GM23338 (cell line): ENCODE measurements around the gene LRRC8B. TPM values are rescaled to one million over a fixed set of nuclear protein-coding genes. Genes with fewer than 3 reads are reported as not detected.

ENCODE experiments used
- ATAC-seq: fragments of 200-7000 bp; cut with Tn5 transposase; 3 replicates; pipeline ENCODE4 v1.9.1; 2020
- DNase-seq: peaks from one replicate; pipeline ENCODE4 v3.0.0-alpha.2; 2015; ENCODE audit warnings: low spot score
- H2AFZ ChIP-seq: fragments of 200-600 bp; sonication (generic); 2 replicates; pipeline ENCODE4 v1.8.0; 2016; ENCODE audit warnings: antibody characterized with exemption, mild to moderate bottlenecking, moderate library complexity
- H3F3A ChIP-seq: fragments of 200-600 bp; sonication (generic); replicated peaks from 2 replicates; pipeline ENCODE4 v1.8.0; 2017; ENCODE audit warnings: antibody characterized with exemption, mixed run types, low read depth
- H3K27ac ChIP-seq: fragments of 200-600 bp; sonication (generic); 2 replicates; pipeline ENCODE4 v1.6.1; 2016; ENCODE audit warnings: low read depth
- H3K27me3 ChIP-seq: fragments of 200-600 bp; sonication (generic); 2 replicates; pipeline ENCODE4 v1.8.0; 2016; ENCODE audit warnings: mild to moderate bottlenecking, mixed run types, moderate library complexity; ENCODE audit not compliant: insufficient read depth
- H3K36me3 ChIP-seq: fragments of 200-600 bp; sonication (generic); 2 replicates; pipeline ENCODE4 v1.8.0; 2016; ENCODE audit warnings: mild to moderate bottlenecking; ENCODE audit not compliant: insufficient read depth
- H3K4me1 ChIP-seq: fragments of 200-600 bp; sonication (generic); 2 replicates; pipeline ENCODE4 v1.8.0; 2016; ENCODE audit warnings: mild to moderate bottlenecking, moderate library complexity; ENCODE audit not compliant: insufficient read depth
- H3K4me2 ChIP-seq: fragments of 200-600 bp; sonication (generic); 2 replicates; pipeline ENCODE4 v1.7.1; 2017; ENCODE audit warnings: mixed run types
- H3K4me3 ChIP-seq: fragments of 200-600 bp; sonication (generic); 2 replicates; pipeline ENCODE4 v1.6.1; 2016; ENCODE audit warnings: mixed run types
- H3K79me2 ChIP-seq: fragments of 200-600 bp; sonication (generic); replicated peaks from 2 replicates; pipeline ENCODE4 v1.8.0; 2017; ENCODE audit warnings: mild to moderate bottlenecking; ENCODE audit not compliant: insufficient read depth
- H3K9me2 ChIP-seq: fragments of 200-600 bp; sonication (generic); 2 replicates; pipeline ENCODE4 v1.8.0; 2017; ENCODE audit not compliant: insufficient read depth
- H4K20me1 ChIP-seq: fragments of 200-600 bp; sonication (generic); replicated peaks from 2 replicates; pipeline ENCODE4 v1.8.0; 2017; ENCODE audit warnings: mild to moderate bottlenecking; ENCODE audit not compliant: insufficient read depth
- H3K27ac Mint-ChIP-seq: 2 replicates; pipeline ENCODE4 v1.8.0; 2020; ENCODE audit warnings: inconsistent platforms, mild to moderate bottlenecking, moderate library complexity, mixed read lengths
- H3K27me3 Mint-ChIP-seq: 3 replicates; pipeline ENCODE4 v1.8.0; 2022; ENCODE audit warnings: low read depth, mild to moderate bottlenecking, moderate library complexity, mixed read lengths, inconsistent platforms; ENCODE audit not compliant: insufficient read depth, poor library complexity
- H3K36me3 Mint-ChIP-seq: 3 replicates; pipeline ENCODE4 v1.8.0; 2021; ENCODE audit warnings: low read depth, mild to moderate bottlenecking, inconsistent platforms, moderate library complexity, mixed read lengths
- H3K4me1 Mint-ChIP-seq: 3 replicates; pipeline ENCODE4 v1.8.0; 2020; ENCODE audit warnings: mild to moderate bottlenecking, inconsistent platforms, mixed read lengths
- H3K4me3 Mint-ChIP-seq: 3 replicates; pipeline ENCODE4 v1.8.0; 2021; ENCODE audit warnings: moderate library complexity, mild to moderate bottlenecking, inconsistent platforms, mixed read lengths
- H3K9me3 Mint-ChIP-seq: 3 replicates; pipeline ENCODE4 v1.8.0; 2020; ENCODE audit warnings: moderate library complexity, mild to moderate bottlenecking, inconsistent platforms, mixed read lengths
- CREB1 ChIP-seq: fragments of 250-450 bp; sonication (Bioruptor Pico); IDR thresholded peaks from 2 replicates; pipeline ENCODE4 v1.5.0; 2020; ENCODE audit warnings: low read depth, mild to moderate bottlenecking, moderate library complexity
- CTCF ChIP-seq, 2 experiments: fragments of 200-600 bp in 1 of 2; sonication (generic) in 1 of 2; conservative IDR thresholded peaks; 2 replicates each; pipeline versions ENCODE4 v1.5.1 to v1.6.1; 2016 to 2017; ENCODE audit warnings: antibody characterized with exemption in 2 of 2, low read depth in 2 of 2, mild to moderate bottlenecking in 2 of 2, moderate library complexity in 1 of 2
- EZH2 ChIP-seq: fragments of 200-600 bp; sonication (generic); IDR thresholded peaks from one replicate; pipeline ENCODE4 v1.8.0; 2017; ENCODE audit warnings: antibody characterized with exemption, mild to moderate bottlenecking, low read depth; ENCODE audit not compliant: unreplicated experiment
- NANOG ChIP-seq: IDR thresholded peaks from 2 replicates; pipeline ENCODE4 v1.6.1; 2016; ENCODE audit warnings: antibody characterized with exemption, borderline replicate concordance
- POLR2AphosphoS5 ChIP-seq: IDR thresholded peaks from 2 replicates; pipeline ENCODE4 v1.6.1; 2016; ENCODE audit warnings: antibody characterized with exemption, low read depth
- REST ChIP-seq: IDR thresholded peaks from one replicate; pipeline ENCODE4 v1.6.1; 2018; ENCODE audit warnings: antibody characterized with exemption; ENCODE audit not compliant: unreplicated experiment
- ZNF331 ChIP-seq: fragments of 250-450 bp; sonication (Bioruptor Pico); IDR thresholded peaks from 2 replicates; pipeline ENCODE4 v1.5.0; 2020; ENCODE audit warnings: low read depth, mild to moderate bottlenecking, moderate library complexity
- polyA plus RNA-seq: library from polyadenylated mRNA; unstranded; fragments of >200 nt; fragmentation: Nextera tagmentation; extraction: Ambion mirVana; gene quantifications from 2 replicates; pipeline ENCODE4 v1.2.1, GENCODE V29; 2016
- total RNA-seq: library from RNA; depleted of rRNA; stranded (reverse); fragments of >200 nt; shearing (Covaris generic); gene quantifications from 2 replicates; pipeline ENCODE4 v1.2.3, GENCODE V29; 2014
- TF ChIP-seq, protein P1 (sequence below): IDR thresholded peaks from 2 replicates; pipeline ENCODE4 v1.6.1; 2016; ENCODE audit warnings: antibody characterized with exemption

Gene LRRC8B
- total and polyA plus RNA-seq, 2 experiments from 2014 or later, result 9.0 to 26.5 TPM

DNA sequence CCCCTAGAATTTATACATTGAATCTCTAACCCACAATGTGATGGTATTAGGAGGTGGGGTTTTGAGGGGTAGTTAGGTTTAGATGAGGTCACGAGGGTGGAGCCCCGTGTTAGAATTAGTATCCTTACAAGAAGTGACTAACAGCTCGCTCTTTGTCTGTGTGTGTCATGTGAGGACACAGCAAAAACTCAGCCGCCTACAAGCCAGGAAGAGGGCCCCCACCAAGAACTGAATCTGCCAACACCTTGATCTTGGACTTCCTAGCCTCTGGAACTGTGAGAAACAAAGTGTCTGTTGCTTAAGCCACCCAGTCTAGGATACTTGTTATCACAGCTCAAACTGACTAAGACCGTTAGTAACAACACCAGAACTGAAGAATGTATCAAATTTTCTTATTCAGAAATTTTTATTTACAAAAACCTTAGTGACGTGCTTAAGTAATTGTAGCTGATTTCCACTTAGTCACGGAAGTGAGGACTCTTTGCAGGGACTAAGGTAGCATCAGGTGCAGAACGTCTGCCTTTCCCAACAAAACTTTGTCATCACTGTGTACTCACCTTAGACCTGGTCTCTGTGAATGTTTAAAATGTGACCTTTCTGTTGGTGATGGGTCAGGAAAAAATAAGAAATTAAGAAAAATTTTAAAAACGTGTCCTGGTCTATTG, 83.8 kb downstream of the LRRC8B start:
- Histone ChIP-seq H3K36me3 (no peaks in the 10 kb centered on the region), H3K9me2 (no peaks in the 10 kb centered on the region), H3F3A (no peaks in the 10 kb centered on the region), H3K4me2 (no peak overlapping the region), H3K27ac (no peak overlapping the region), H2AFZ (no peak overlapping the region), H3K79me2 (no peaks in the 10 kb centered on the region), H3K27me3 (no peaks in the 10 kb centered on the region), H3K4me1 (peaks cover 11% of the 10 kb centered on the region; the same call in 1 of the 2 replicates), H3K4me3 (no peak overlapping the region), H4K20me1 (no peaks in the 10 kb centered on the region)
- Mint-ChIP-seq H3K4me3 (no peak overlapping the region), H3K27me3 (peaks cover 2% of the 10 kb centered on the region), H3K4me1 (peaks cover 10% of the 10 kb centered on the region), H3K27ac (no peak overlapping the region), H3K9me3 (no peaks in the 10 kb centered on the region; the same call in 2 of the 3 replicates), H3K36me3 (no peaks in the 10 kb centered on the region; the same call in 2 of the 3 replicates)
- TF ChIP-seq ZNF331 (no peak), CTCF (conservative IDR thresholded peaks at IDR 0.05; ENCODE audit: low read depth in 2 of 2) (no peak), NANOG (no peak), REST (no peak), POLR2AphosphoS5 (no peak), EZH2 (no peak), CREB1 (no peak)
- TF ChIP-seq, protein P1, sequence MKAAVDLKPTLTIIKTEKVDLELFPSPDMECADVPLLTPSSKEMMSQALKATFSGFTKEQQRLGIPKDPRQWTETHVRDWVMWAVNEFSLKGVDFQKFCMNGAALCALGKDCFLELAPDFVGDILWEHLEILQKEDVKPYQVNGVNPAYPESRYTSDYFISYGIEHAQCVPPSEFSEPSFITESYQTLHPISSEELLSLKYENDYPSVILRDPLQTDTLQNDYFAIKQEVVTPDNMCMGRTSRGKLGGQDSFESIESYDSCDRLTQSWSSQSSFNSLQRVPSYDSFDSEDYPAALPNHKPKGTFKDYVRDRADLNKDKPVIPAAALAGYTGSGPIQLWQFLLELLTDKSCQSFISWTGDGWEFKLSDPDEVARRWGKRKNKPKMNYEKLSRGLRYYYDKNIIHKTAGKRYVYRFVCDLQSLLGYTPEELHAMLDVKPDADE, result no peak
- DNase-seq (no peak), ATAC-seq (no peak; the same call in 2 of the 3 replicates)
